GM04504 (cell line): Measurements from ENCODE around the gene MARS1.

Experiments used
- DNase-seq: peaks from one replicate; pipeline ENCODE4 v3.0.0-alpha.2; 2012; ENCODE audit warnings: low read depth

The MARS1 gene

GRCh38 chr12:57473392-57473791 is 14.5 kb upstream of the MARS1 start:
- DNase-seq, result no peak

GRCh38 chr12:57473886-57474285 is 14.0 kb upstream of the MARS1 start:
- no peak for DNase-seq

GRCh38 chr12:57474430-57474829 is 13.4 kb upstream of the MARS1 start:
- no peak for DNase-seq

GRCh38 chr12:57474862-57475261 is 13.0 kb upstream of the MARS1 start:
- DNase-seq, result no peak

GRCh38 chr12:57475271-57476161 is 12.4 kb upstream of the MARS1 start:
- DNase-seq, result no peak

GRCh38 chr12:57476162-57476992 is 11.5 kb upstream of the MARS1 start:
- no peak for DNase-seq

GRCh38 chr12:57476993-57477709 is 10.7 kb upstream of the MARS1 start:
- DNase-seq, result no peak

GRCh38 chr12:57477710-57478681 is 9.9 kb upstream of the MARS1 start:
- DNase-seq, result no peak

GRCh38 chr12:57479043-57479375 is 8.9 kb upstream of the MARS1 start:
- DNase-seq, result no peak

GRCh38 chr12:57479376-57480115 is 8.3 kb upstream of the MARS1 start, which contains the start of gene ARHGAP9:
Gene ARHGAP9 (minus strand): TSS chr12:57479866. CDS start chr12:57479406, 460 bp downstream.
- DNase-seq, result no peak

- no peak for DNase-seq
Measured at GRCh38 chr12:57481671-57482070, 6.2 kb upstream of the MARS1 start.

GRCh38 chr12:57483466-57483865 is 4.4 kb upstream of the MARS1 start:
- no peak for DNase-seq

GRCh38 chr12:57485695-57486094 is 2.2 kb upstream of the MARS1 start:
- no peak for DNase-seq

GRCh38 chr12:57487055-57487596 is 742 bp upstream of the MARS1 start:
- DNase-seq, result no peak

GRCh38 chr12:57488402-57489156 is 711 bp downstream of the MARS1 start:
- DNase-seq, result no peak

- DNase-seq, result no peak
Measured at GRCh38 chr12:57489157-57489641, 1.3 kb downstream of the MARS1 start.

GRCh38 chr12:57490126-57490525 is 2.3 kb downstream of the MARS1 start:
- DNase-seq, result no peak

GRCh38 chr12:57491393-57492280 is 3.8 kb downstream of the MARS1 start:
- no peak for DNase-seq
